Measurements from ENCODE around the gene ADGRG1.

DNA sequence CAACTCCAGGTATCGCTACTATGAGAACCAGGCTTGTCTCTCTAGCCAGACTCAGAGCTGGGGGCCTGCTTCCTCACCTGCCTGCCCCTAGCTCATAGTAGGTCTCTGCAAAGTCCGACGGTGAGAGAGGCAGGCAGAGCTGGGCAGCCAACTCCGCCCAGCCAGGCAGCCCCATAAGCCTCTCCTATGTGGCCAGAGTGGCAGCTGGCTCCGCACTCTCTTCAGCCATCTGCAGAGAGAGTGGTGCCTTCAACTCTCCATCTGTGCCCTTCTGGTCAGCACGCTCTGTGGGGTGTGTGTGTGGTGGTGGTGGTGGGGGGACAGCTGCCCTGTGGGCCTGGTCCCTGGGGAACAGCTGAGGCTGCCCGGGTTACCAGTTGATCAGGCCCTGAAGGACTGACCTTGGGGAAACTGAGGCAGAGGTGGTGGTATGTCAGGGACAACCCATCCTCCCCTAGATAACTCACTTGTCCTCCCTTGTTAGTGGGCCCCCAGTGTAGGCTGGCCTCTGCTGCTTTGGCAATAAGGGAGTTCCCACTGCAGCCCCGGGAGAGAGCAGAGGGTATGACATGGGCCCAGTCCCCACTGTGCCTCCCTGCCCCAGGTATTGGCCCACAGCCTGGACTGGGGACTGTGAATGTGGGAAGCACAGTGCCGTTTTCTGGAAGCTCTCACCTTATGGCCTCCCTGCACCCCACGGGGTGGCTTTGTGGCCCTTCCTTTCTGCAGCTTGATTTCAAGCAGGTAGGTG, 1.8 kb upstream of the ADGRG1 start:
- TF ChIP-seq, protein P1, sequence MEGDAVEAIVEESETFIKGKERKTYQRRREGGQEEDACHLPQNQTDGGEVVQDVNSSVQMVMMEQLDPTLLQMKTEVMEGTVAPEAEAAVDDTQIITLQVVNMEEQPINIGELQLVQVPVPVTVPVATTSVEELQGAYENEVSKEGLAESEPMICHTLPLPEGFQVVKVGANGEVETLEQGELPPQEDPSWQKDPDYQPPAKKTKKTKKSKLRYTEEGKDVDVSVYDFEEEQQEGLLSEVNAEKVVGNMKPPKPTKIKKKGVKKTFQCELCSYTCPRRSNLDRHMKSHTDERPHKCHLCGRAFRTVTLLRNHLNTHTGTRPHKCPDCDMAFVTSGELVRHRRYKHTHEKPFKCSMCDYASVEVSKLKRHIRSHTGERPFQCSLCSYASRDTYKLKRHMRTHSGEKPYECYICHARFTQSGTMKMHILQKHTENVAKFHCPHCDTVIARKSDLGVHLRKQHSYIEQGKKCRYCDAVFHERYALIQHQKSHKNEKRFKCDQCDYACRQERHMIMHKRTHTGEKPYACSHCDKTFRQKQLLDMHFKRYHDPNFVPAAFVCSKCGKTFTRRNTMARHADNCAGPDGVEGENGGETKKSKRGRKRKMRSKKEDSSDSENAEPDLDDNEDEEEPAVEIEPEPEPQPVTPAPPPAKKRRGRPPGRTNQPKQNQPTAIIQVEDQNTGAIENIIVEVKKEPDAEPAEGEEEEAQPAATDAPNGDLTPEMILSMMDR (IDR thresholded peaks at IDR 0.05), result no peak
- TF ChIP-seq POLR2AphosphoS5 (IDR thresholded peaks at IDR 0.05) (no peak), POLR2A (IDR thresholded peaks at IDR 0.05) (no peak)

Data from transverse colon (tissue), 4 donors.